K562 (cell line): ENCODE measurements around the gene PLXND1. TPM values are rescaled to one million over a fixed set of nuclear protein-coding genes. Genes with fewer than 3 reads are reported as not detected.

ENCODE experiments used
- ATAC-seq: fragments of 200-7000 bp; cut with Tn5 transposase; 3 replicates; pipeline ENCODE4 v1.9.1; 2020; ENCODE audit warnings: moderate library complexity
- BruUV-seq: library from RNA; stranded (reverse); fragments of 400-500 nt; replicated peaks from 2 replicates; lab custom pipeline; 2021; lab: Mats Ljungman, UMichigan
- CTCF ChIA-PET: fragments of 300-600 bp; formaldehyde crosslinking; extraction: SDS; loops from one replicate; lab custom pipeline; 2021; ENCODE audit warnings: low intra/inter-chr PET ratio; lab: Yijun Ruan, JAX
- POLR2A ChIA-PET: fragments of 300-600, 350-650 bp; sonication (Branson Sonifier 250); formaldehyde crosslinking; extraction: SDS; loops from one replicate; lab custom pipeline; 2021; ENCODE audit warnings: antibody characterized with exemption, inconsistent platforms; lab: Yijun Ruan, JAX
- DNase-seq, 4 experiments: peaks; one replicate each; pipeline versions ENCODE4 v3.0.0 to v3.0.0-alpha.2; 2011 to 2018; ENCODE audit warnings: low spot score in 3 of 4, mixed read lengths in 3 of 4; ENCODE audit errors: extremely low read depth in 1 of 4
- FAIRE-seq: peaks from 2 replicates; lab custom pipeline; 2011; peaks lifted over from hg19 to GRCh38; lab: Jason Lieb, UNC
- H2AFZ ChIP-seq: 2 replicates; pipeline ENCODE4 v1.6.0; 2011; ENCODE audit warnings: low read depth, low read length, control low read depth, inconsistent platforms
- H3K27ac ChIP-seq: fragments of 200-600 bp; 3 replicates; pipeline ENCODE4 v1.8.0; 2011; ENCODE audit warnings: low read depth, mild to moderate bottlenecking, control low read depth, inconsistent platforms, low read length, moderate library complexity, mixed read lengths; ENCODE audit errors: extremely low read depth
- H3K27me3 ChIP-seq, 2 experiments: fragments of 300-600 bp in 1 of 2; 2 replicates in 1 of 2; 3 replicates in 1 of 2; pipeline versions ENCODE4 v1.6.0 to v1.8.0; 2011; ENCODE audit warnings: inconsistent platforms in 2 of 2, low read length in 2 of 2, mild to moderate bottlenecking in 1 of 2, mixed read lengths in 1 of 2, moderate library complexity in 1 of 2; ENCODE audit not compliant: control insufficient read depth in 2 of 2, insufficient read depth in 2 of 2
- H3K36me3 ChIP-seq: fragments of 300-600 bp; 3 replicates; pipeline ENCODE4 v1.8.0; 2011; ENCODE audit warnings: mild to moderate bottlenecking, low read length, inconsistent platforms; ENCODE audit not compliant: control insufficient read depth, insufficient read depth
- H3K4me1 ChIP-seq, 2 experiments: fragments of 200-600 bp in 1 of 2; replicated peaks in 1 of 2; 2 replicates in 1 of 2; 3 replicates in 1 of 2; pipeline versions ENCODE4 v1.5.1 to v1.8.0; 2011; ENCODE audit warnings: inconsistent platforms in 2 of 2, low read length in 2 of 2, mild to moderate bottlenecking in 1 of 2, mixed read lengths in 1 of 2, moderate library complexity in 1 of 2; ENCODE audit not compliant: control insufficient read depth in 2 of 2, insufficient read depth in 2 of 2
- H3K4me2 ChIP-seq: 2 replicates; pipeline ENCODE4 v1.6.1; 2011; ENCODE audit warnings: low read length, control low read depth, inconsistent platforms, mixed read lengths; ENCODE audit not compliant: insufficient read depth
- H3K4me3 ChIP-seq: fragments of 200-600 bp; sonication (generic), shearing (Covaris generic); 2 replicates; pipeline ENCODE4 v1.5.1; 2016; ENCODE audit warnings: control low read depth, inconsistent platforms
- H3K79me2 ChIP-seq: fragments of 200-600 bp; 3 replicates; pipeline ENCODE4 v1.8.0; 2011; ENCODE audit warnings: low read length, inconsistent platforms; ENCODE audit not compliant: control insufficient read depth, insufficient read depth
- H3K9ac ChIP-seq, 2 experiments: 2 replicates each; pipeline versions ENCODE4 v1.6.0 to v1.6.1; 2011; ENCODE audit warnings: low read depth in 2 of 2, low read length in 2 of 2, control low read depth in 1 of 2, inconsistent platforms in 1 of 2, mild to moderate bottlenecking in 1 of 2, mixed read lengths in 1 of 2; ENCODE audit not compliant: insufficient read depth in 1 of 2
- H3K9me1 ChIP-seq: one replicate; pipeline ENCODE4 v1.6.0; 2011; ENCODE audit warnings: inconsistent platforms, mild to moderate bottlenecking, low read length, moderate library complexity; ENCODE audit not compliant: control insufficient read depth, insufficient read depth
- H3K9me3 ChIP-seq: replicated peaks from 2 replicates; pipeline ENCODE4 v1.5.1; 2011; ENCODE audit warnings: low read depth, low read length, inconsistent platforms; ENCODE audit not compliant: control insufficient read depth, insufficient read depth
- H4K20me1 ChIP-seq: replicated peaks from 2 replicates; pipeline ENCODE4 v1.6.1; 2011; ENCODE audit warnings: low read length, inconsistent platforms, mixed read lengths; ENCODE audit not compliant: control insufficient read depth, insufficient read depth
- IRF9 ChIP-seq: fragments of 450-650 bp; IDR thresholded peaks from 2 replicates; pipeline ENCODE4 v1.6.1; 2016; ENCODE audit warnings: missing biosample characterization, missing genetic modification characterization
- PURB ChIP-seq: sonication (generic); formaldehyde crosslinking; IDR thresholded peaks from 2 replicates; pipeline ENCODE4 v1.9.0; 2021; ENCODE audit warnings: low read depth, mild to moderate bottlenecking, missing genetic modification reagents
- SREBF2 ChIP-seq: sonication (generic); formaldehyde crosslinking; IDR thresholded peaks from 2 replicates; pipeline ENCODE4 v1.4.0; 2020; ENCODE audit warnings: mild to moderate bottlenecking, missing genetic modification reagents
- ZBTB33 ChIP-seq: sonication (generic); formaldehyde crosslinking; IDR thresholded peaks from 2 replicates; pipeline ENCODE4 v1.8.1; 2023; ENCODE audit warnings: mild to moderate bottlenecking, missing genetic modification reagents
- ZC3H8 ChIP-seq: fragments of 450-650 bp; IDR thresholded peaks from 2 replicates; pipeline ENCODE4 v1.6.1; 2017
- ZNF431 ChIP-seq: sonication (generic); formaldehyde crosslinking; IDR thresholded peaks from 2 replicates; pipeline ENCODE4 v1.8.0; 2022; ENCODE audit warnings: mild to moderate bottlenecking, missing genetic modification reagents
- ZNF586 ChIP-seq: fragments of 450-650 bp; formaldehyde crosslinking; conservative IDR thresholded peaks from 2 replicates; pipeline ENCODE4 v1.4.0; 2020; ENCODE audit warnings: mild to moderate bottlenecking, moderate library complexity
- WGBS: fragments of 100-300 bp; shearing (Covaris generic); methylation state at CpG from one replicate; pipeline ENCODE4 v1.1.6; 2016; ENCODE audit warnings: low coverage, mixed read lengths; ENCODE audit not compliant: insufficient coverage; ENCODE audit errors: missing lambda C conversion rate; 5-methylcytosine and 5-hydroxymethylcytosine counted together
- in situ Hi-C: fragments of 300-500 bp; cut with MboI; formaldehyde crosslinking; loops from 4 replicates; pipeline ENCODE4 v1.15.0; 2018; ENCODE audit warnings: inconsistent platforms, mixed read lengths
- intact Hi-C: fragments of 100-400 bp; cut with micrococcal nuclease; formaldehyde crosslinking; loops from 2 replicates; pipeline ENCODE4 v1.14.2; 2022
- polyA plus RNA-seq, 8 experiments: library from polyadenylated mRNA; depleted of rRNA in 4 of 8; stranded (reverse) in 5 of 8; unstranded in 3 of 8; fragments of >200 nt; fragmentation: Nextera tagmentation in 2 of 8; fragmentation: Illumina TruSeq in 1 of 8; extraction: Ambion mirVana in 2 of 8; extraction: Trizol in 1 of 8; gene quantifications; 2 replicates each; pipeline versions ENCODE4 v1.2.1 to v1.2.3, GENCODE V29; 2011 to 2014; ENCODE audit warnings: inconsistent platforms in 1 of 8, missing spikeins in 1 of 8
- total RNA-seq, 7 experiments: library from RNA; depleted of rRNA in 6 of 7; stranded (reverse); fragments of >200 nt in 6 of 7; fragmentation: Illumina TruSeq in 2 of 7; extraction: Trizol in 2 of 7; gene quantifications; 2 replicates each; pipeline versions ENCODE4 v1.2.1 to v1.2.3, GENCODE V29; 2011 to 2021; ENCODE audit warnings: low replicate concordance in 1 of 7

Gene PLXND1
- total and polyA plus RNA-seq, 9 of the 15 experiments (the other 6 are each of a cell fraction or from before 2014, with no cell fraction given) = 0.34 to 28.8 (median 14.0) TPM

- WGBS = 76% methylated on average over 8 of the region's 18 CpGs
- TF ChIP-seq ZNF586 (no peak), PURB (no peak), ZNF431 (CRISPR knock-in tag) (no peak), SREBF2 (no peak), IRF9 (no peak), ZC3H8 (no peak), ZBTB33 (CRISPR knock-in tag) (peak; percentile 67)
- Histone ChIP-seq H3K79me2 (no peaks in the 10 kb centered on the region), H3K4me3 (no peak overlapping the region), H3K9me1 (no peaks in the 10 kb centered on the region), H3K9me3 (no peaks in the 10 kb centered on the region), H3K36me3 (peaks cover 11% of the 10 kb centered on the region; the same call in 1 of the 3 replicates), H3K4me2 (no peak overlapping the region), H3K27ac (no peak overlapping the region), H4K20me1 (no peaks in the 10 kb centered on the region), H3K4me1 (peaks cover 0 to 12% of the 10 kb centered on the region in 2 experiments; a peak in 2 of 5 replicates), H2AFZ (no peak overlapping the region), H3K9ac (no peak overlapping the region), H3K27me3 (no peaks in the 10 kb centered on the region)
- FAIRE-seq (no peak), DNase-seq (no peak), ATAC-seq (no peak)
- intact Hi-C loops (no loop called here), in situ Hi-C loops (no loop called here)
- CTCF ChIA-PET = no interaction called here
- POLR2A ChIA-PET = no interaction called here
- BruUV-seq = no TSS peak
Observed at GRCh38 chr3:129567176-129567705, 39.2 kb downstream of the PLXND1 start.
